ENCODE measurements around the gene DMPK. TPM values are rescaled to one million over a fixed set of nuclear protein-coding genes. Genes with fewer than 3 reads are reported as not detected.

Gene DMPK
- 40.5 and 52.4 TPM in 2 replicates for total RNA-seq (2022)
- Bru-seq, nascent RNA, result percentile 63 among the genes with signal in this experiment
- percentile 90 among the genes with signal in this experiment for BruChase-seq, experiment 1, labeled RNA remaining after a 6-hour chase
- percentile 77 among the genes with signal in this experiment for BruChase-seq, experiment 2, labeled RNA remaining after a 2-hour chase
- long read RNA-seq, partial matches to known transcripts, result 8 of 27 reads
- long read RNA-seq, other reads (novel, unspliced or antisense), result 16 of 27 reads

GRCh38 chr19:45782162-45782691, at the start of gene DMPK:
TSS of gene DMPK (minus strand) at chr19:45782490. CDS start at chr19:45782352, 138 bp downstream.
- no peak for DNase-seq (ENCODE audit: unreplicated experiment)
- no peaks in the 10 kb centered on the region for H3K27me3 Mint-ChIP-seq (ENCODE audit: insufficient read depth, unreplicated experiment)
- H3K9me3 Mint-ChIP-seq (ENCODE audit: unreplicated experiment), result no peaks in the 10 kb centered on the region
- ChIA-PET CTCF (interaction anchor here (1.2 to 2.5 kb wide), 3 partner anchors 13 to 93 kb away, joined by 6 to 15 read pairs (median 11); partner anchors contain the start of gene SIX5), POLR2A (interaction anchor here (1.1 to 5.1 kb wide), 10 partner anchors 9 to 103 kb away, joined by 3 to 102 read pairs (median 6); partner anchors contain the start of genes DMWD, QPCTL, SIX5 and SNRPD2)
- intact Hi-C loops (cut with micrococcal nuclease), result no loop called here
- BruUV-seq (replicated peaks), result no TSS peak
- peak within 1 kb of the TSS; percentile 84 for H3K27ac Mint-ChIP-seq (ENCODE audit: low read depth, unreplicated experiment)
- H3K36me3 Mint-ChIP-seq (ENCODE audit: insufficient read depth, unreplicated experiment), result peaks cover 29% of the 10 kb centered on the region
- no peak for TF ChIP-seq CTCF (IDR thresholded peaks at IDR 0.05; ENCODE audit: unreplicated experiment)
- H3K4me3 Mint-ChIP-seq (ENCODE audit: unreplicated experiment), result peak within 1 kb of the TSS; percentile 57
- peaks cover 28% of the 10 kb centered on the region for H3K4me1 Mint-ChIP-seq (ENCODE audit: insufficient read depth, unreplicated experiment)

GRCh38 chr19:45828945-45829344, 46.7 kb upstream of the DMPK start:
- no TSS peak for BruUV-seq (replicated peaks)
- intact Hi-C loops (cut with micrococcal nuclease), result no loop called here
- CTCF ChIA-PET, result interaction anchor here (0.9 to 1.8 kb wide), 2 partner anchors 11 to 21 kb away, joined by 4 to 7 read pairs; no protein-coding TSS in a partner anchor
- DNase-seq (ENCODE audit: unreplicated experiment), result no peak
- no peaks in the 10 kb centered on the region for H3K27me3 Mint-ChIP-seq (ENCODE audit: insufficient read depth, unreplicated experiment)
- POLR2A ChIA-PET, result no interaction called here
- no peak for TF ChIP-seq CTCF (IDR thresholded peaks at IDR 0.05; ENCODE audit: unreplicated experiment)
- no peak overlapping the region for H3K27ac Mint-ChIP-seq (ENCODE audit: low read depth, unreplicated experiment)
- no peak overlapping the region for H3K4me3 Mint-ChIP-seq (ENCODE audit: unreplicated experiment)
- peaks cover 15% of the 10 kb centered on the region for H3K4me1 Mint-ChIP-seq (ENCODE audit: insufficient read depth, unreplicated experiment)
- peaks cover 92% of the 10 kb centered on the region for H3K36me3 Mint-ChIP-seq (ENCODE audit: insufficient read depth, unreplicated experiment)
- no peaks in the 10 kb centered on the region for H3K9me3 Mint-ChIP-seq (ENCODE audit: unreplicated experiment)

GRCh38 chr19:45828523-45828922, 46.2 kb upstream of the DMPK start:
- intact Hi-C loops (cut with micrococcal nuclease), result no loop called here
- no peaks in the 10 kb centered on the region for H3K27me3 Mint-ChIP-seq (ENCODE audit: insufficient read depth, unreplicated experiment)
- H3K27ac Mint-ChIP-seq (ENCODE audit: low read depth, unreplicated experiment), result no peak overlapping the region
- no peak for DNase-seq (ENCODE audit: unreplicated experiment)
- ChIA-PET POLR2A (no interaction called here), CTCF (interaction anchor here (1.8 kb wide), 1 partner anchor 11 kb away, joined by 7 read pairs; no protein-coding TSS in a partner anchor)
- H3K36me3 Mint-ChIP-seq (ENCODE audit: insufficient read depth, unreplicated experiment), result peaks cover 88% of the 10 kb centered on the region
- no peak for TF ChIP-seq CTCF (IDR thresholded peaks at IDR 0.05; ENCODE audit: unreplicated experiment)
- no peak overlapping the region for H3K4me3 Mint-ChIP-seq (ENCODE audit: unreplicated experiment)
- H3K9me3 Mint-ChIP-seq (ENCODE audit: unreplicated experiment), result no peaks in the 10 kb centered on the region
- H3K4me1 Mint-ChIP-seq (ENCODE audit: insufficient read depth, unreplicated experiment), result peaks cover 15% of the 10 kb centered on the region
- BruUV-seq (replicated peaks), result no TSS peak

- H3K36me3 Mint-ChIP-seq (ENCODE audit: insufficient read depth, unreplicated experiment), result peaks cover 78% of the 10 kb centered on the region
- H3K27ac Mint-ChIP-seq (ENCODE audit: low read depth, unreplicated experiment), result no peak overlapping the region
- DNase-seq (ENCODE audit: unreplicated experiment), result no peak
- no peak for TF ChIP-seq CTCF (IDR thresholded peaks at IDR 0.05; ENCODE audit: unreplicated experiment)
- BruUV-seq (replicated peaks), result no TSS peak
- ChIA-PET POLR2A (interaction anchor here (0.7 to 1.9 kb wide), 2 partner anchors 60 to 196 kb away, joined by 3 to 7 read pairs; no protein-coding TSS in a partner anchor), CTCF (interaction anchor here (0.6 kb wide), 1 partner anchor 16 kb away, joined by 3 read pairs; no protein-coding TSS in a partner anchor)
- intact Hi-C loops (cut with micrococcal nuclease), result no loop called here
- no peaks in the 10 kb centered on the region for H3K27me3 Mint-ChIP-seq (ENCODE audit: insufficient read depth, unreplicated experiment)
- no peak overlapping the region for H3K4me3 Mint-ChIP-seq (ENCODE audit: unreplicated experiment)
- H3K9me3 Mint-ChIP-seq (ENCODE audit: unreplicated experiment), result no peaks in the 10 kb centered on the region
- peaks cover 15% of the 10 kb centered on the region for H3K4me1 Mint-ChIP-seq (ENCODE audit: insufficient read depth, unreplicated experiment)
Measured at GRCh38 chr19:45827459-45828093, 45.3 kb upstream of the DMPK start.
